Measurements from ENCODE around the gene HOXA9.

The HOXA9 gene

GRCh38 chr7:27164367-27165088 lies 809 bp downstream of the HOXA9 start:
- no peak for DNase-seq (ENCODE audit: low spot score)

DNA sequence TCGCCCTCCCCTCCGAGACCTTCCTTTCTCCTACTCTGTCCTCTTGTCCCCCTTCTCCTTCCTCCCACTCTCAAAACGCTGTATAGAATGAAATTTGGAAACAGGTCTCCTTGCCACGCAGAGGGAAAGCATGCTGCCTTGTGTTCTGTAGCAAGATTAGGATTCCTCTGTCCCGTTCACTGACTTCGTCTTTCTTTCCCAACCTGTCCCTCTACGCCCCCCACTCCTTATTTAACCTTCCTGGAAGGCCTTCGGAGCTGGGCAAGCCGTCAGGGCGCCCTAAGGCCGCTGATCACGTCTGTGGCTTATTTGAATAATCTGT lies 1.3 kb downstream of the HOXA9 start:
- no peak for DNase-seq (ENCODE audit: low spot score)

DNA sequence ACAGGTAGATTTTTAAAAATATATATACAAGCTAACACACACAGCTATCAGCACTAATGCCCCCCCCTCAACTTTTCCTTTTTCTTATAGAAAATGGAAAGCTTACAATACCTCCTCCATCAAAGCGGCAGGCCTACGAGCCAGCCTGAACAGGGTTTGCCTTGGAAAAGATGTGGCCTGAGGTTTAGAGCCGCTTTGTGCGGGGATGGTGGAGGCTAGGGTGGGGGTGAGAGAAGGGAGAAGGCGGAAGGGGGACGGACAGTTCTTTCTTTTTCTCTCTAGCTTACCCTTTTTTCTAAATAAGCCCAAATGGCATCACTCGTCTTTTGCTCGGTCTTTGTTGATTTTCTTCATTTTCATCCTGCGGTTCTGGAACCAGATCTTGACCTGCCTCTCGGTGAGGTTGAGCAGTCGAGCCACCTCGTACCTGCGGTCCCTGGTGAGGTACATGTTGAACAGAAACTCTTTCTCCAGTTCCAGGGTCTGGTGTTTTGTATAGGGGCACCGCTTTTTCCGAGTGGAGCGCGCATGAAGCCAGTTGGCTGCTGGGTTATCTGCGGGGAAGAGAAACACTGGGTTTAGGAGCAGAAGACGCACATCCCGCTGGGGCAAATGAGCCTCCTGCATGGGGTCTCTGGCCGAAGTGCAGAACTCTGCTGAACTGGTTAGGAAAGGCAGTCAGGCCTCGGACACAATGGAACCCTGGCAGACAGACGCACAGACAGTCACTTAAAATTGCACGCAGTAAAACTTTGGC lies 1.9 kb downstream of the HOXA9 start:
- DNase-seq (ENCODE audit: low spot score): no peak

DNA sequence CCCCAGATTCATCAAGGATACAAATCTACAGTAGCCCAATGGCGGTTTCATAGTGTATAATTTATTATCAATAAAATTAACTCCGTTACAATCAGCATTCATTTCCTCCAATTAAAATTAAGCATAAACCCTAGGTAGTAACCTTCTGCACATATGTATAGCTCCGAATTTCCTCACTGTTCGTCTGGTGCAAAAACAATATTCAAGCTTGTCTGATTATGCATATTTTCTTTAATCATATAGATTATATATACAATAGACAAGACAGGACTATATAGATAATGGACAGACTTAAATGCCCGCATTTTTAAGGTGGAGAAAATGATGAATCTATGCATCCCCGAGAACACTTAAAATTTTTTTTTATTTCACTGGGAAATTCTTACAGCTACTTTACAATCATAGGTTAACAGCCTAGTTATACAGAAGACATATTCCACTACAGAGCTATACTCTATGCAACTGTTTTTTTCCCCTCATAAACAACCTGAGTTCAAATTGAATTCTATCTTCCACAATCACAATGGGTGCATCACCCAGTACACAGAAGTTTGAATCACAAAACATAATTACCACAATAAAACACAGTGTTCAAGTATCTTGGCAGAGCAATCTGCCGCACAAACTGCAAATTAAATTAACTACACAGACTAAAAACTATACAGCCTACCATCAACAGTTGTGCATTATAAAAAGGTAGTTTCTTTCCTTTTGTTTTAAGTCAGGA lies 2.6 kb downstream of the HOXA9 start:
- no peak for DNase-seq (ENCODE audit: low spot score)

GRCh38 chr7:27161721-27162560 lies 3.4 kb downstream of the HOXA9 start:
- DNase-seq (ENCODE audit: low spot score): no peak

DNA sequence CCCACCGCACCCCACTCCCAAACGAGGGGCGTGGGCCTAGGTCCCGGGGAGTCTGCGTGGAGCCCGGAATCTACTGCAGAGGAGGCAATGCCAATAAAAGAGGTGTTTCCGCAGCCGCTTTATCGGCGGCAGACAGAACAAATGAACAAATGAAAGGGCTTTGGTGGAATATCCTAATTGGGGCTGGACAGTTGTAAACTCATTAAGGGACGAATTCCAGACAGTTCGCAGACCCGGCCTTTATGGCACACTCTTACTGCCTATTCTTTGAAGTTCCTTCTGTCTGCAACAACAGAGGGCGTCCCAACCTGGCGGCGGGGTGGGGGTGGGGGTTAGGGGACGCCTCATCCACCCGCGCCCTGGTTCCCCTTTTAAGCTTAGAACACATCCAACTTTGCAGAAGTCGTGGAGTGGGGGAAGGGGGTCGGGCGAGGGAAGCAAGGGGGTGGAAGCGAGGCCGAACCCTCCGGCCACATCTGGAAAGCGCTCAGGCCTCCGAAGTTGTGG lies 4.1 kb downstream of the HOXA9 start:
- peak; percentile 82 for DNase-seq (ENCODE audit: low spot score)

DNA sequence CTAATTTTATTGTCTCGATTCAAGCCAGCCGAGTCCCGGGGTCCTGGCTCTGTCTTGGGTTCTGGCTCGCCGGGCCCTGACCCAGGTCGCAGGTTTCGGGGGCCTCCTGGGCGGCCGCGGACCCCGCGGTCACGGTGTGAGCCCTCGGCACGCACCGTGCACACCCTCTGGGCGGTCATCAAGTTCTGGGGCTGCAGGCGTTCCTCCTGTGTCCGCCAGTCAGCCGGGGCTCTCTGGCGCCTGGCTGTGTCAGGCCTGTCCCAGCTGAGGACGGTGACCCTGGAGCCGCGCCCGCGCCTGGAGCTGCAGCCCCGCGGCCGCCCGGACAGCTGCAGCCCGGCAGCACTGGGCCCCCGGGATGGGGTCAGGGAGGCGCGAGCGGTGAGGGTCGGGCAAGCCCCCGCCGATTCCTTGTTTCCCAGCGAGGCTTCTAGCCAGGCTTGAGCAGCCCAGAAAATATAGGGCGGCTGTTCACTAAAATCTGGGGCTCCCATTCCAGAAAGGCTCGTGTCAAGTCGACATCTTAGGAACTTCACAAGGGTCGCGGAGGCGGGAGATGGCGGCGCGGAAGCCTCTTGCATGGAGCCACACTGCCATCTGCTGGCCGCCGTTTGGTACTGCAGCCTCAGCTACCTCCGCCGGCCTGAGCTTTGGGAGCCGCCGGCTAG lies 4.7 kb downstream of the HOXA9 start:
- DNase-seq (ENCODE audit: low spot score): peak; percentile 94

GRCh38 chr7:27160145-27160545 lies 5.2 kb downstream of the HOXA9 start:
- DNase-seq (ENCODE audit: low spot score): no peak

- peak; percentile 75 for DNase-seq (ENCODE audit: low spot score)
Observed at GRCh38 chr7:27159266-27160144, 5.8 kb downstream of the HOXA9 start.

DNA sequence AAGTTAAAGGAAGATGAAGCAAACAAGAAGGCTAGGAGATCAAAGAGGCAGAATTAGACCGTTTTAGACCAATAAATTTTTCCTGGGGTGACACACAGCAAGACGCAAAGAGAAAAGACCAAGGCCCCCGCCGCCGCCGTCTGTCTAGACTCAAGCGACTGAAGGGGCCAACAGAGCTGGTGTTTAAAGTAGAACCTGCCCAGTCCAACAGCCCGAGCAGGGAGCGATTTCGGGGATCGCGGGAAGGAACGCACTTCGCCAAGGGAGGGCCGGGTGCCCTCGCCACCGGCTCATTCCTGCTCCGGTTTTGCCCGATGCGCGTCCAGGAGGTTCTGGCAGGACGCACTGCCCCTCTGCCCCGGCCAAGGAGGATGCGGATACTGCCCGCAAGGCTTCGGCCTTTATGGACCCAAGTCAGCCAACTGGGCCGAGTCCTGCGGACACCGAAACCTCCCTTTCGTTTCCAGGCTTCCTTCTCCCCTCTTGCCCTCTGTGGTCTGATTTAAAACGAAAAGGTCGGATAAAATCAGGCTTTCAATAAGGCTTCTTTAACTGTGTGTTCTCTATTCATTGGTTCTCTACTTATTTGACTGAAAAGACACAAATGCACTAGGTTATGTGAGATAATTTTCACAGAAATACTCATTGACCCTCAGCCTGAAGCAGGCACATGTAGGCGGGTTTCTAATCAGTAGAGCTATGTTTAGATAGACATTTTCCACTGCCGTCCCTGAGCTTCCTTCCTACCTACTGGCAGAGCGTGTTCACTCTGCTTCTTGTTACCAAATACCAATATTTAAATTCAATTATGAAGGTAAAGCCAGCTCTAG lies 6.7 kb downstream of the HOXA9 start:
- DNase-seq (ENCODE audit: low spot score): peak; percentile 63

GRCh38 chr7:27157702-27158431 lies 7.5 kb downstream of the HOXA9 start:
- DNase-seq (ENCODE audit: low spot score): peak; percentile 57

GRCh38 chr7:27156916-27157701 lies 8.2 kb downstream of the HOXA9 start:
- DNase-seq (ENCODE audit: low spot score): no peak

- DNase-seq (ENCODE audit: low spot score): peak; percentile 91
Observed at GRCh38 chr7:27156508-27156898, 8.8 kb downstream of the HOXA9 start, which contains the start of gene HOXA7. HOXA7 (minus strand) TSS chr7:27156675; CDS start chr7:27156545, 130 bp downstream.

GRCh38 chr7:27155816-27156507 lies 9.4 kb downstream of the HOXA9 start:
- DNase-seq (ENCODE audit: low spot score): no peak

DNA sequence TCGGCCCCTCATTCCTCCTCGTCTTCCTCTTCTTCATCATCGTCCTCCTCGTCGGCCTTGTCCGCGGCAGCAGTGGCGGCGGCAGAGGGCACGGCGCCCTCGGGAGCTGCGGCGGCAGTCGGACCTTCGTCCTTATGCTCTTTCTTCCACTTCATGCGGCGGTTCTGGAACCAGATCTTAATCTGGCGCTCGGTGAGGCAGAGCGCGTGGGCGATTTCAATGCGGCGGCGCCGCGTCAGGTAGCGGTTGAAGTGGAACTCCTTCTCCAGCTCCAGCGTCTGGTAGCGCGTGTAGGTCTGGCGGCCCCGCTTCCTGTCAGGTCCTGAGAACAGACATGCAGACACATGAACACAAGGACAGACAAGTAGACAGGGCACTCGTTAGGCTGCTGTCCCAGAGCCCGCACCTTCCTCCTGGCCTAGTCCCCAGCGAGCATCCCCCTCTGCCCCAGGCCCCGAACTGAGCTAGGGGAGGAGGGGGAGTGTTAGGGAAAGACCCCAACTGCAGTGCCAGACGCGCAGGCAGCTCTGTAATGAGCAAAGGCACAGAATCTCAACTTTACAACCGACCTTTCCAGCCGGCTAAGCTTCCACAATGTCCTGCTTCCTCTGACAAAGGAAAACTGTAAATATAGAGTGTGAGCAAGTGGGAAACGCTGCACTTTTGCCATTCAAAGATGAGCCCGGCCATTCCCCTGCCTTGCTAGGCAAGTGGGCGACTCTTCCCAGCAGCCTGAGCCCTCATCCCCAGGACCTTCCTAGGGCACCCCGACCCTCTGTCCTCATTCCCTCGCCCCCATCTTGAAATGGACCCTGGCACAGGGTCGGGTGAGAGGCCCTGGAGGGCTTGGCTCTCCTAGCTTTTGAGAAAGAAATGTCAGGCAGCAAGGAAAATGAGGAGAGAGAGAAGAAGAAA lies 10.2 kb downstream of the HOXA9 start:
- DNase-seq (ENCODE audit: low spot score): peak; percentile 70

DNA sequence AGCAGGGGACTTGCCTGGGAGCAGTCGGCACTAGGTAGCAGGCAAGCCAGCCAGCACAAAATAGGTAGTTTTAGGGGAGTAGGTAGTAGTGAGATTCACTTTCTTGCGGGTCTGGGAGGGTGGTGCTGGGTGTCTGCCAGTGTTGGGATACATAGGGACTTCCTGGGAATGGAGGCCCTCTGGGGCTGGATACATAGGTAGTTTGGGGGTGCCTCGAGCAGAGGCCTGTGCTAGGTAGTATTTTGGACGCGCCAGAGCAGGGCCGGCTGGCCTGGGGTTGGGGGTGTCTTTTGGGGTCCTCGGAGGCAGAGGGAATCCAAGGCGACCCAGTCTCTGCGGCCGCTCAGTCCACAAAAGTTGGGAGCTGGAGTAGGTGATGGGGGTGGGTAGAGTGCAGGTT lies 11.0 kb downstream of the HOXA9 start:
- peak; percentile 57 for DNase-seq (ENCODE audit: low spot score)

All from left forelimb (tissue), 1 donor.